GM18526 (cell line): ENCODE measurements around the gene KRTAP2-4.
"Not testable (repeated sequence)": the region's sequence is repeated elsewhere in the genome, so short reads cannot be mapped to it uniquely, and the experiment has no call there.

ENCODE experiments used
- POLR2A ChIP-seq: IDR thresholded peaks from 3 replicates; pipeline ENCODE4 v1.6.1; 2011; ENCODE audit not compliant: insufficient read length; ENCODE audit errors: extremely low read depth

The KRTAP2-4 gene

GRCh38 chr17:41065829-41066624, at the start of gene KRTAP2-4:
Gene KRTAP2-4, minus strand, starts transcription at chr17:41065879. Its CDS starts 34 bp downstream, at chr17:41065845.
- TF ChIP-seq POLR2A = no peak

DNA sequence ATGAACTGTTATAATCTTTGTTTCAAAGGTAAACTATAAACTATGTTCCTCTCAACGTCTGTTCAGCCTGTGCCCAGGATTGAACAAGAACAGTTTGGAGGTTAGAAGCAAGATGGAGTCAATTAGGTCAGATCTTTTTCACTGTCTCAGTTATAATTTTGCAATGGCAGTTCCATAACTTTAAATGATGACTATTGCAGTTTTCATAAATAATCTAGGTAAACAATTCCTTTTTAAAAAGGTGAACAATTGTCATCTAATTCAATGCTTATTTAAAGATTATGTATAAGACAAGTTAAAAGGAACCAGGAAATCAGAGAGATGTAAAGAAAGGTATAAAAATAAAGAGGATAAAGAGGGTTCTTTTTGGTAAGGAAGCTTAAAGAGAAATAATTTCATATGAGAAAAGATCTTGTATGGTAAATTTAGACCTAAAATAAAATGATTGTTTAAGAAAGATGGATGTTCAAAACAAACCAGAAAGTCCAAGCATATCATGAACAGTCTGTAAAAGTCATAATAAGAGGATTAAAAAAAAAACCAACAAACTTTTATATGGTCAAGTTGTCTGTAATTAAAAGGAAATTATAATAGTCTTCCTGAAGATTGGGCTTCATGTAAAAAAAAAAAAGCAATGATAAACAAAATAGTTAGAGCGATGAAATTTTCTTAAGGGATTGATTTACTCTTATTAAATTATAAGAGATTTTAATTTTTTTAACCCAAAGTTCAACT, 45.6 kb upstream of the KRTAP2-4 start:
- TF ChIP-seq POLR2A = no peak

- TF ChIP-seq POLR2A = no peak
These were observed 42.3 kb upstream of the KRTAP2-4 start for GRCh38 chr17:41107941-41108450.

DNA sequence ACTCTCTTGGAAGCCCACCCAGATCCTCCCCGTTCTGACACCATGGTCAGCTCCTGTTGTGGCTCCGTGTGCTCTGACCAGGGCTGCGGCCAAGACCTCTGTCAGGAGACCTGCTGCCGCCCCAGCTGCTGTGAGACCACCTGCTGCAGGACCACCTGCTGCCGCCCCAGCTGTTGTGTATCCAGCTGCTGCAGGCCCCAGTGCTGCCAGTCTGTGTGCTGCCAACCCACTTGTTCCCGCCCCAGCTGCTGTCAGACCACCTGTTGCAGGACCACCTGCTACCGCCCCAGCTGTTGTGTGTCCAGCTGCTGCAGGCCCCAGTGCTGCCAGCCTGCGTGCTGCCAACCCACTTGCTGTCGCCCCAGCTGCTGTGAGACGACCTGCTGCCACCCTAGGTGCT, 39.7 kb upstream of the KRTAP2-4 start, which contains the start of gene KRTAP4-9:
KRTAP4-9 (plus strand) TSS at position 43 of the 400 bp plus-strand sequence; CDS start at position 43, 0 bp downstream.
- TF ChIP-seq POLR2A = not testable (repeated sequence)

DNA sequence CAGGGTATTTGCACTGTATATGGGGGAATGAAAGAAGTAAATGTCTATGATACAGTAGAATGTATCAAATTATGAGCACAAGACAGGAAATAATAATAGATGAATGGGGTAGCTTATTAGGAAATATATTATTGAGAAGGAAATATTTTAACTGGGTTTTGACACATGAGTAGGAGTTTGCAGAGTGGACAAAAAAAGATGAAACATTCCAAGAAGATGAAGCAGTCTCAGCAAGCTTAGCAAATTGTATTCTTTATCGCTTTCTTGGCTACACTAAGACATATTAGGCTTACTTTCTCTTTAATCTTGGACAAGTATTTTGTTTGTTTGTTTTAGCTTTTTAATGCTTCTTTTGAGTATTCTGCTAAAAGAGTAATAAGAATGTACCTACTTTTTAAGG, 38.2 kb upstream of the KRTAP2-4 start:
- no peak for TF ChIP-seq POLR2A

- TF ChIP-seq POLR2A = no peak
These were observed 36.0 kb upstream of the KRTAP2-4 start, which contains the start of gene KRTAP4-16 for GRCh38 chr17:41101586-41102259. Gene KRTAP4-16, minus strand, starts transcription at chr17:41102209. Its CDS starts 0 bp downstream, at chr17:41102209.

DNA sequence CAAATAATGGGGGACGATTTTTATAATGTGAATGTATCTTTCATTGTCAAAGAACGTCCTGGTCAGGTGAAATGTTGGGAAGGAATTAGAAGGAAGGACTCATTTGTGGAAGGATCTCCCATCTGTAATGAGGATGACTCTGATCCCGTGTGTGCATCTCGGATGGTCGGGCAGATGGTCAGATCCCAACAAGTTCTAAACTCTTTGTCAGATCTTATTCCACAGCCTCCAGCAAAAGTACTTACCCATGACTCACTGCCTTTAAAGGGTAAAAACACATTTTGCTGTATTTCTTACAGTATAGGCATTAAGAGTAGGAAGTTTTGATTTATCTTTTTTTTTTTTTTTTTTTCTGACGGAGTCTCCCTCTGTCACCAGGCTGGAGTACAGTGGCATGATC, 32.8 kb upstream of the KRTAP2-4 start:
- no peak for TF ChIP-seq POLR2A

DNA sequence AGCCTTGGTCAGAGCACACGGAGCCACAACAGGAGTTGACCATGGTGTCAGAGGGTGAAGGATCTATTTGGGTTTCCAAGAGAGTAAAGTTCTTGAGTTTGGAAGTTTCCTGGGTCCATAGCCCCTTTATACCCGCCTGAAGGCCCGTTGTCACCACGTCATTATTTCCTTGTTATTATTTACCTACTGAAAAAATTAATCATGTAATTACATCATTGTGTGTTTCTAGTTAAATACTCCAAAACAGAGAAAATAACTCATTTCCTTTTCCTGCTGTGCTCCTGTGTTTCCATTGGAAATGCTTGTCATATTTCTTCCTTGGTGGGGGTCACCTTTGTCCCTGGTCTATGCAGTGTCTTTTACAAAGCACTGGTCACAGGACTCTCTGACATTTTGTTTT, 32.4 kb upstream of the KRTAP2-4 start, which contains the start of gene KRTAP4-8:
KRTAP4-8 (minus strand) TSS at position 101 of the 400 bp plus-strand sequence; CDS start at position 43, 58 bp downstream.
- no peak for TF ChIP-seq POLR2A

GRCh38 chr17:41096055-41096454, 30.4 kb upstream of the KRTAP2-4 start:
- no peak for TF ChIP-seq POLR2A

DNA sequence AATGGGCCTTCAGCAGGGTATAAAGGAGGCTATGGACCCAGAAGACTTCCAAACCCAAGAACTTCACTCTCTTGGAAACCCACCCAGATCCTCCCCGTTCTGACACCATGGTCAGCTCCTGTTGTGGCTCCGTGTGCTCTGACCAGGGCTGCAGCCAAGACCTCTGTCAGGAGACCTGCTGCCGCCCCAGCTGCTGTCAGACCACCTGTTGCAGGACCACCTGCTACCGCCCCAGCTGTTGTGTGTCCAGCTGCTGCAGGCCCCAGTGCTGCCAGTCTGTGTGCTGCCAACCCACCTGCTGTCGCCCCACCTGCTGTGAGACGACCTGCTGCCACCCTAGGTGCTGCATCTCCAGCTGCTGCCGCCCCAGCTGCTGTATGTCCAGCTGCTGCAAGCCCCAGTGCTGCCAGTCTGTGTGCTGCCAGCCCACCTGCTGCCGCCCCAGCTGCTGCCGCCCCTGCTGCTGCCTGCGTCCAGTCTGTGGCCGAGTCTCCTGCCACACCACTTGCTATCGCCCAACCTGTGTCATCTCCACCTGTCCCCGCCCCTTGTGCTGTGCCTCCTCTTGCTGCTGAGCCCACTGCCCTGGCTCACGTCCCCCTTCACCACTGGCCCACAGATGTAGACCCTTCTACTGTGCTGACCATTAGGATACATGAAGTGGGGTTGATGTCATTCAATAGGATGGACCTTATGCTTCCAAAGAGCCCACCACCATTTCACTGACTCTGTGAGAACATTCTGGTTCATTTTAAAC, 18.6 kb upstream of the KRTAP2-4 start, which contains the start of gene KRTAP4-7:
KRTAP4-7 (plus strand) TSS at position 51 of the 757 bp plus-strand sequence; CDS start at position 108, 57 bp downstream.
- TF ChIP-seq POLR2A = not testable (repeated sequence)

DNA sequence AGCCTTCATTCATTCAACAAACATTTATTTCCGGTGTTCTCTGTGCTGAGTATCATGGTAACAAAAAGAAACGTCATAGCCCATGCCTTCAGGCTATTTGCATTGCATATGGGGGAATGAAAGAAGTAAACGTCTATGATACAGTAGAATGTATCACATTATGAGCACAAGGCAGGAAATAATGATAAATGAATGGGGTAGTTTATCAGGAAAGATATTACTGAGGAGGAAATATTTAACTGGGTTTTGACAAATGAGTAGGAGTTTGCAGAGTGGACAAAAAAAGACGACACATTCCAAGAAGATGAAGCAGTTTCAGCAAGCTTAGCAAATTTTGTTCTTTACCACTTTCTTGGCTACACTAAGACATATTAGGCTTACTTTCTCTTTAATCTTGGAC, 16.9 kb upstream of the KRTAP2-4 start:
- no peak for TF ChIP-seq POLR2A

DNA sequence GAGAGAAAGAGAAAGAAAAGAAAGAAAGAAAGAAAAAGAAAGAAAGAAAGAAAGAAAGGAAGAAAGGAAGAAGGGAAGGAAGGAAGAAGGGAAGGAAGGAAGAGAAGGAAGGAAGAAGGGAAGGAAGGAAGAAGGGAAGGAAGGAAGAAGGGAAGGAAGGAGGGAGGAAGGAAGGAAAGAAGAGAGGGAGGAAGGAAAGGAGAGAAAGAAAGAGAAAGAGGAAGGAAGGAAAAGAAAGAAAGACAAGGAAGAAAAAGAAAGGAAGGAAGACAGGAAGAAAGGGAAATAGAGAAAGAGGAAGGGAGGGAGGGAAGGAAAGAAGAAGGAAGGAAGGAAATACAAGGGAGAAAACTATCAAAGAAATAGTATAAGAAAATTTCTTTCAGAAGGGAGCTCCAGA, 11.1 kb upstream of the KRTAP2-4 start:
- TF ChIP-seq POLR2A = no peak

DNA sequence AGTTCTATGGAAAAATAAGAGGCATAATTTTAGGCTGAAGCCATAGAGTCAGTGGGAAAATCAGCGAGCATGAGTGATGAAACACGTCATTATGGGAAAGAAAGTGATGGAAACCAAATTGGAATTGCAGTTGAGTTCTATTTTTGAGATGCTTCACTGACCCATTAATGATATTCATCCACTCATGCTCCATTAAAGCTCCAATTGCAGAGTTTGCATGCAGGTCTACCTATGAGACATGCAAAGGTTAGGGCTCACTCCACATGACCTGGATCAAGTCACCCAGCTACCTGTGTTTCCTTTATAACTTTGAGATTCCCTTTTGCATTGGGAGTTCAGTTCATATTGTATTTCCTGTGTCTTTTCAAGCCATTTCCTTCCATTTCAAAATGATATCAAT, 8.0 kb upstream of the KRTAP2-4 start:
- no peak for TF ChIP-seq POLR2A
